Measurements from ENCODE around the gene ARID1B. TPM values are rescaled to one million over a fixed set of nuclear protein-coding genes. Genes with fewer than 3 reads are reported as not detected.
A peak's percentile ranks its signal among the peaks of the same experiment; 100 is the strongest.

Gene ARID1B
- total RNA-seq = 10 to 100 TPM; 36.8 to 85.6 (median 64.0) TPM
- 10 to 100 TPM; 13.3 to 20.9 (median 20.7) TPM for polyA plus RNA-seq
- long read RNA-seq, donor 1, full-length matches to known transcripts = 22 of 22 reads
- long read RNA-seq, donor 1, partial matches to known transcripts = 0 of 22 reads
- long read RNA-seq, donor 1, other reads (novel, unspliced or antisense) = 0 of 22 reads
- long read RNA-seq, donor 2, full-length matches to known transcripts = 22 of 22 reads
- long read RNA-seq, donor 2, partial matches to known transcripts = 0 of 22 reads
- long read RNA-seq, donor 2, other reads (novel, unspliced or antisense) = 0 of 22 reads
- long read RNA-seq, donor 3, full-length matches to known transcripts = 10 of 10 reads
- long read RNA-seq, donor 3, partial matches to known transcripts = 0 of 10 reads
- long read RNA-seq, donor 3, other reads (novel, unspliced or antisense) = 0 of 10 reads
- long read RNA-seq, donor 4, partial matches to known transcripts = 3 of 12 reads
- long read RNA-seq, donor 4, other reads (novel, unspliced or antisense) = 9 of 12 reads
- long read RNA-seq, donor 5, full-length matches to known transcripts = 6 of 27 reads
- long read RNA-seq, donor 5, partial matches to known transcripts = 12 of 27 reads
- long read RNA-seq, donor 5, other reads (novel, unspliced or antisense) = 9 of 27 reads
- long read RNA-seq, donor 6, full-length matches to known transcripts = 3 of 13 reads
- long read RNA-seq, donor 6, partial matches to known transcripts = 1 of 13 reads
- long read RNA-seq, donor 6, other reads (novel, unspliced or antisense) = 9 of 13 reads
- long read RNA-seq, donor 7, full-length matches to known transcripts = 27 of 27 reads
- long read RNA-seq, donor 7, partial matches to known transcripts = 0 of 27 reads
- long read RNA-seq, donor 7, other reads (novel, unspliced or antisense) = 0 of 27 reads
- long read RNA-seq, donor 8, full-length matches to known transcripts = 35 of 35 reads
- long read RNA-seq, donor 8, partial matches to known transcripts = 0 of 35 reads
- long read RNA-seq, donor 8, other reads (novel, unspliced or antisense) = 0 of 35 reads
- long read RNA-seq, donor 9, full-length matches to known transcripts = 26 of 31 reads
- long read RNA-seq, donor 9, partial matches to known transcripts = 5 of 31 reads
- long read RNA-seq, donor 9, other reads (novel, unspliced or antisense) = 0 of 31 reads
- long read RNA-seq, donor 10, full-length matches to known transcripts = 16 of 16 reads
- long read RNA-seq, donor 10, partial matches to known transcripts = 0 of 16 reads
- long read RNA-seq, donor 10, other reads (novel, unspliced or antisense) = 0 of 16 reads

- TF ChIP-seq POLR2A (IDR thresholded peaks at IDR 0.05) (peak; percentile 79 to 83), CTCF (IDR thresholded peaks at IDR 0.05) (peak in 1 of 6 experiments; percentile 12)
These were observed at the start of gene ARID1B for GRCh38 chr6:156776840-156777576. Gene ARID1B (plus strand): TSS chr6:156777378. CDS start chr6:156777681, 303 bp downstream.

GRCh38 chr6:156727715-156728385, 49.3 kb upstream of the ARID1B start:
- no peak for TF ChIP-seq CTCF (IDR thresholded peaks at IDR 0.05)
- no peak for TF ChIP-seq POLR2A (IDR thresholded peaks at IDR 0.05)
- Histone ChIP-seq H3K27ac (no peak overlapping the region), H3K9me3 (replicated peaks in 1 of 3) (no peaks in the 10 kb centered on the region), H3K27me3 (no peaks in the 10 kb centered on the region), H3K36me3 (replicated peaks in 1 of 2) (no peaks in the 10 kb centered on the region), H3K4me1 (replicated peaks in 1 of 2) (no peaks in the 10 kb centered on the region), H3K4me3 (no peak overlapping the region)
- no peak for DNase-seq
- intact Hi-C loops (cut with DNase I) = no loop called here
- 77 to 79% (median 78%) methylated on average over 5 of the region's 5 CpGs for WGBS, 4 donors

More at GRCh38 chr6:156776840-156777576, at the start of gene ARID1B:
- no peaks in the 10 kb centered on the region for H3K9me3 ChIP-seq (replicated peaks in 1 of 3)
- H3K27me3 ChIP-seq = no peaks in the 10 kb centered on the region
- H3K27ac ChIP-seq = peak within 1 kb of the TSS; percentile 93 to 98 (median 96)
- intact Hi-C loops (cut with DNase I) = loop anchor here (2.0 to 10.0 kb wide), 4 partner anchors 90 to 408 kb away; no protein-coding TSS in a partner anchor
- peak within 1 kb of the TSS; percentile 46 to 98 (median 81) for H3K4me3 ChIP-seq
- 0 to 1% (median 0%) methylated on average over 32 to 65 of the region's 65 CpGs for whole genome bisulfite sequencing, 4 donors
- H3K4me1 ChIP-seq (replicated peaks in 1 of 2) = peaks cover 21 to 29% of the 10 kb centered on the region in 2 donors
- H3K36me3 ChIP-seq (replicated peaks in 1 of 2) = no peaks in the 10 kb centered on the region
- peak; percentile 74 to 91 (median 87) for DNase-seq

- intact Hi-C loops (cut with DNase I) = no loop called here
- H3K4me3 ChIP-seq = no peak overlapping the region
- TF ChIP-seq POLR2A (IDR thresholded peaks at IDR 0.05) (no peak), CTCF (IDR thresholded peaks at IDR 0.05) (no peak)
- DNase-seq = no peak
- no peaks in the 10 kb centered on the region for H3K27me3 ChIP-seq
- no peaks in the 10 kb centered on the region for H3K4me1 ChIP-seq (replicated peaks in 1 of 2)
- H3K9me3 ChIP-seq (replicated peaks in 1 of 3) = no peaks in the 10 kb centered on the region
- no peaks in the 10 kb centered on the region for H3K36me3 ChIP-seq (replicated peaks in 1 of 2)
- 74 to 88% (median 81%) methylated on average over 2 of the region's 2 CpGs for WGBS, 4 donors
- no peak overlapping the region for H3K27ac ChIP-seq
These were observed 47.9 kb upstream of the ARID1B start for GRCh38 chr6:156729248-156729647.

All from adrenal gland (tissue), 19 donors.